K562 (cell line): ENCODE measurements around the gene ACADVL. TPM values are rescaled to one million over a fixed set of nuclear protein-coding genes. Genes with fewer than 3 reads are reported as not detected.

Experiments used
- CHD7 ChIP-seq: fragments of 200-600 bp; sonication (generic); IDR thresholded peaks from one replicate; pipeline ENCODE4 v1.6.1; 2012; ENCODE audit warnings: mild to moderate bottlenecking, low read depth, low read length, inconsistent platforms
- DDX20 ChIP-seq: fragments of 450-650 bp; IDR thresholded peaks from 2 replicates; pipeline ENCODE4 v1.6.1; 2016; ENCODE audit warnings: missing genetic modification characterization, low read depth, mild to moderate bottlenecking, missing compliant biosample characterization, moderate library complexity
- DNMT1 ChIP-seq: fragments of 450-650 bp; IDR thresholded peaks from 2 replicates; pipeline ENCODE4 v1.6.1; 2016; ENCODE audit warnings: antibody characterized with exemption, mild to moderate bottlenecking
- JUN ChIP-seq, 2 experiments: sonication (generic) in 1 of 2; formaldehyde crosslinking in 1 of 2; IDR thresholded peaks; 2 replicates each; pipeline versions ENCODE4 v1.6.1 to v1.8.0; 2012 to 2022; ENCODE audit warnings: borderline replicate concordance in 2 of 2, mild to moderate bottlenecking in 2 of 2, improper control_type of control experiment in 1 of 2, low read depth in 1 of 2, low read length in 1 of 2, missing genetic modification reagents in 1 of 2
- LEF1 ChIP-seq: fragments of 450-650 bp; IDR thresholded peaks from 2 replicates; pipeline ENCODE4 v1.6.1; 2016; ENCODE audit warnings: mild to moderate bottlenecking
- SMARCB1 ChIP-seq: IDR thresholded peaks from 2 replicates; pipeline ENCODE4 v1.6.1; 2011; ENCODE audit warnings: improper control_type of control experiment, low read depth; ENCODE audit not compliant: insufficient read length
- SREBF1 ChIP-seq: fragments of 150-350 bp; IDR thresholded peaks from 2 replicates; pipeline ENCODE4 v1.6.1; 2014; ENCODE audit warnings: antibody characterized with exemption, low read depth, low read length, borderline replicate concordance
- SRSF3 ChIP-seq: fragments of 200-400 bp; formaldehyde crosslinking; IDR thresholded peaks from 2 replicates; pipeline ENCODE4 v1.6.1; 2016; ENCODE audit warnings: mild to moderate bottlenecking, low read length, moderate library complexity; ENCODE audit not compliant: insufficient read depth
- TRIM28 ChIP-seq: fragments of 450-650 bp; IDR thresholded peaks from 2 replicates; pipeline ENCODE4 v1.6.1; 2017
- ZBTB2 ChIP-seq: fragments of 450-650 bp; IDR thresholded peaks from 2 replicates; pipeline ENCODE4 v1.6.1; 2016; ENCODE audit warnings: antibody characterized with exemption
- ZNF639 ChIP-seq, 2 experiments: fragments of 200-800 bp in 1 of 2; sonication (Bioruptor generic) in 1 of 2; sonication (generic) in 1 of 2; formaldehyde crosslinking in 1 of 2; IDR thresholded peaks in 1 of 2; conservative IDR thresholded peaks in 1 of 2; 2 replicates each; pipeline versions ENCODE4 v1.5.0 to v1.6.1; 2016 to 2020; ENCODE audit warnings: missing compliant biosample characterization in 1 of 2, missing genetic modification characterization in 1 of 2, missing genetic modification reagents in 1 of 2
- ZNF766 ChIP-seq: fragments of 200-800 bp; sonication (Bioruptor generic); conservative IDR thresholded peaks from 2 replicates; pipeline ENCODE4 v1.6.1; 2016; ENCODE audit warnings: missing genetic modification characterization, missing compliant biosample characterization
- polyA plus RNA-seq, 8 experiments: library from polyadenylated mRNA; depleted of rRNA in 4 of 8; stranded (reverse) in 5 of 8; unstranded in 3 of 8; fragments of >200 nt; fragmentation: Nextera tagmentation in 2 of 8; fragmentation: Illumina TruSeq in 1 of 8; extraction: Ambion mirVana in 2 of 8; extraction: Trizol in 1 of 8; gene quantifications; 2 replicates each; pipeline versions ENCODE4 v1.2.1 to v1.2.3, GENCODE V29; 2011 to 2014; ENCODE audit warnings: inconsistent platforms in 1 of 8, missing spikeins in 1 of 8
- total RNA-seq, 7 experiments: library from RNA; depleted of rRNA in 6 of 7; stranded (reverse); fragments of >200 nt in 6 of 7; fragmentation: Illumina TruSeq in 2 of 7; extraction: Trizol in 2 of 7; gene quantifications; 2 replicates each; pipeline versions ENCODE4 v1.2.1 to v1.2.3, GENCODE V29; 2011 to 2021; ENCODE audit warnings: low replicate concordance in 1 of 7

ACADVL gene
- total and polyA plus RNA-seq, 9 of the 15 experiments (the other 6 are each of a cell fraction or from before 2014, with no cell fraction given): 25.5 to 449 (median 214) TPM

- TF ChIP-seq CHD7 (no peak), ZBTB2 (peak; percentile 59; the same call in 1 of the 2 replicates), JUN (IDR thresholded peaks at IDR 0.05; ENCODE audit: borderline replicate concordance, low read depth, low read length) (peak; percentile 11; the same call in 1 of the 2 replicates), JUN (CRISPR knock-in tag; IDR thresholded peaks at IDR 0.05; ENCODE audit: borderline replicate concordance) (no peak), TRIM28 (no peak), DDX20 (tag) (no peak), SMARCB1 (no peak), DNMT1 (peak; percentile 98), SRSF3 (no peak), SREBF1 (no peak), ZNF766 (CRISPR knock-in tag) (no peak), LEF1 (peak; percentile 79), ZNF639 (CRISPR knock-in tag; conservative IDR thresholded peaks at IDR 0.05 in 1 of 2, IDR thresholded peaks at IDR 0.05 in 1 of 2) (no peak; a peak in 1 of 4 replicates)
Observed at GRCh38 chr17:7242717-7243452, 23.1 kb downstream of the ACADVL start (continued).
